ENCODE data around the gene AFAP1.

AFAP1 gene

DNA sequence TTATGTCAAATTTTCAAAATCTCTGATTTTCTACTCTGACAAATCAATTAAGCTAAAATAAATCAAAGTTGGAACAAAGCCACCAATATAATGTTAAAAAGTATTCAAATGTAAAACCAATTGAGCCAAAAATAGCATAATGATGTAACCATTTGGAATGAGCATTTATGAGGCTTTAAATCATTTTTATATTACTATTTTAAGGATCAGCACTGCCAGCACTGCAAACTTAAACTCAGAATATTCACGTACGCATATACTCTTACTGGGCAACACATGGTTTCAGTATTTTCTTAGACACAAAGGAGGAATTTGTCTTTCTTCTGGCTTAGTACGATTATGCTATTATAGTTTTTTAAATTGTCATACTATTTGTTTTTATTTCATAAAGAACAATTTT, 52.2 kb downstream of the AFAP1 start:
- DNase-seq, result no peak

DNA sequence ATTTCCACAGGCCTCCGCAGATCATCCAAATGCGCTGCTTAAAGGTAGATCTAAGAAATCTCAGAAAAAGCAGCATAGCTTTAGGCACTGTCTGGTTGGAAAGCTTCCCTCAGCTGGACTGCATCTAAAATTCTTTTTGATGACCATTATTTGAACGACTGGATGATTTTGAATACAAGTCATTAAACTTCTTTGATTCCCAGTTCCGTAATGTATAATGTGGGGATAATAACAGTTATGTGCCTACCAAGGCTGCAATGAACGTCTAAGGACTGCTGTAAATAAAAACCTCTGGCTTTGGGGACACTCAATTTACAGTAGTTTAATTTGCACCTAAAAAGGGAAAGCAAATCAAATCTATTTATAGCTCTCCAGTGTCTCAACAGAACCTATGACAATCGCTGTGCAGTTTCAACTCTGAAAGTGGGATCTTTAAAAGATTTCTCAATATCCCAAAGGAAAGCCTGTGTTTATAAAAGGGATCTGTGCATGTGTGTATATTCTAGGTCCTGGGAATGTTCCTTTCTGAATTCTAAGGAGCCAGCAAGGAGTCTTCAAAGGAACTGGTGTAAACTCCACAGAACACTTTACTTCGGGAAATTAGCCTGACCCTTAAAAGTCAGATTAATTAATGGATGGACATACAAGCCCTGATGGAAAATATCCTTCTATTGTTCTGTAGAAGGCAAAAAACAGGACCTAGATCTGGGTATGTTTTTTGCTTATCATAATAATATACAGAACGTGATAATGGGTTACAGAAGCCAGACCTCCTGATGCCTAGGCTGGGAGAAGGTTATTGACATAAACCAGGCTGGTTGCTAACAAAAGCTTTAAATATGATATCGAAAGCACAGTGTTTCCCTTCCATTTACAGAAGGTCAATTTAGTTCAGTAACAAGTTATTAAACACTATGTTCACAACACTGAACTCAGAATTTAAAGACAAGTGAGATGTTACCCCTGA, 53.4 kb downstream of the AFAP1 start:
- no peak for DNase-seq

DNA sequence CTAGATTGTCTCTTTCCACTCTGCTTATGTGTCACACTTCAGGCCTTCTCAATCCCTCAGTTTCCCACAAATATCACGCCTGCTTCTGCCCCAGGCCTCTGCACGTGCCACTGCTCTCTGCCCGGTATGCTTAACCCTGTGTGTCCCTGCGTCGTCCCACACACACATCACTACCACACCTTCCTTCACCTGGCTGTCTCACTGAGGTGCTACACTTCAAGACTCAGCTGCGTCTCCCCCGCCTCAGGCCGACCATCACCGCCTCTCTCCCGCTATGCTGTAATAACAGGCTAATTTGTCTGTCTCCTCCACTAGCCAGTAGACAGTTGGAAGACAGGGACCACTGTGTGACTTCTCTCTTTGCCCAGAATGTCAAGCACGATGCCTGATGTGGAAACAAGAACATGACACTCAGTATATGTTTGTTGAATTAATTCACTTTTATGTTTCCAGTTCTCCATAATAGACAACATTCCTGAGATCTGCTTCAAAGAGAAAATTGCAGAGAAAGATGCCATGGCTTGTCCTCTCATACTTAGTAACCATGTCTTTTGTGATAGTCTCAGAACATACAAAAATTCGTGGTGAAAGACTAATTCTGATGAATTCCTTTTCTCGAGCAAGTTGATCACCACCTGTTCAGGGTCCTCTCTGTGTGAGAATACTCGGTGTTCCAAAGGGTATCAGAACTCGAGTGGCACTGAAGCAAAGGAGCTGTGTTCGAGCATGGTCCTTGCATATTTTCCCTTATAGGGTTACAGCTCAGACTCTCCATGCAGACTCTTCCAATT, 54.2 kb downstream of the AFAP1 start:
- DNase-seq, result no peak

DNA sequence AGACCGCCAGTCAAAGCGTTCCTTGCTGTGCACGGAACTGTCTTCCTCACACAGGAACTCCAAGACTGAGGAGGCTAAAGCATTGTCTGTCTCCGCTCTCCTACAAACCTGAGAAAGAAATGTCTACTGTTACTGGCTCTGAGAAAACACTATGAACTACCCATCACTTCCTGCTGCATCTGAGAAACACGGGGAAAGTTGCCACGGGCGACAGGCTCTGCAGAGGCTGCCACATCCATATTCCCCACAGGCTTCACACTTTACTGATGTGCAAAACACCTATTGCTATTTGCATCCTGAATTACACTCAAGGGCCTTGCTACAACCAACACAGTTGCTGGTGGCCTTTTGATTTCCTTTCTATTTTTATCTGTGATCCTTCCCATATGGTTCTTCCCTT, 59.0 kb downstream of the AFAP1 start:
- no peak for DNase-seq

DNA sequence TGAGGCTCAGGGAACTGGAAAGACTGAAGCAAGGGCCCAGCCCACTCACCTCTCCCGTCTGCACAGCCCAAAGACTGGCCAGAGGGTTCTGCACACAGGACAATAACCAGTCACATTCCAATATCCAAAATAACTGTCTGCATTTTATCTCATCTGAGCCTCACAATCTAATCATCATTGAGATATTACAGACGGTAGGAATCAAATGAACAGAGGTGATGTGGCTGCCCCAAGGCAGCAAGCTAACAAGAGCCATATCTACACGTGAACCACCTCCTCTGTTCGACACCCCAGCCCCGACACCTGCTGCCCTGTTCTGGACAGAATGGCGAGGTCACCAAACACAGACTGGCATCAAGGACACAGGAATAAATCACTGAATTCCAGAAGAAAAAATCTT, 60.5 kb downstream of the AFAP1 start:
- no peak for DNase-seq

DNA sequence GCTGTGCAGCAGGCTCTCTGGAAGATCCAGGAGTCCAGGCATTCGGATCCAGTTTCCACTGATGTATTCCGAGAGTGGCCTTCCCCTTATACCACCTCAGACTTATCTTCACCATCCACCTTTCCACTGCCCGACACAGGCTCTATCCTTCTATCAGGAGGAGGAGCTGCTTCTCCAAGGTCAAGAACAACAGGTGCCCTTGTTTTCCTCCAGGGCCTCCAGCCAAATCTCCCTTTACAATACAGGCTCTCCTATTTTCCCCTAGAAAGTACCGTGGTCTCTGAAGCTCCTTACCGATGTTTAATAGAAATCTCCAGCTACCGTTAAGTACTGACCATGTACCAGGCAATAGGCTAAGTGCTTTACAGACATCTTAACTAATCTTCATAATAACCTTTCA, 61.3 kb downstream of the AFAP1 start:
- DNase-seq, result no peak

GRCh38 chr4:7877176-7877575, 62.5 kb downstream of the AFAP1 start:
- no peak for DNase-seq

- DNase-seq, result no peak
These were observed 63.3 kb downstream of the AFAP1 start for GRCh38 chr4:7876201-7876875.

- DNase-seq, result no peak
These were observed 64.8 kb downstream of the AFAP1 start for GRCh38 chr4:7874838-7875237.

GRCh38 chr4:7873881-7874280, 65.8 kb downstream of the AFAP1 start:
- DNase-seq, result no peak

DNA sequence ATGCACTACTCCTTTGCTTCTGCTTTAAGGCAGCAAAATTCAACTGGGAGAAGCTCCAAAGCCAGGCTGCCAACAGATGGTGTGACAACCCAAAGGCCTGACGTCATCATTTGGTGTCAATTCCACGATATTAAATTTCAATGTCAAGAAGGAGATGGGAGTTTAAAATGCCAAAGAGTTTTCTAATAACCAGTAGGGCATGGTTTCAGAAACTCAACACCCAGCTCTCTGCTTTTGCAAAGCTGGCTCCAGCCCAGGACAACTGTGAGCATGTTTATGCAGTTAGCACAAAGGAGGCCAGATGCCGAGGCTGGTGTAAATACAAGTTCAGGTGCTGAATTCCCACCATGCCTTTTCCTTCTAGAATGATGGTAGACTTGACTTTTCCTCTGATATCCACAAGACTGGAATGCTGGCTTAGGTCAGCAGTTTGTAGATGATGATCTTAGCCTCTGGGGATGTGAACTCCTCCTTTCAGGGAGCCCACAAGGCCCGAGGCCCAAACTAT, 67.3 kb downstream of the AFAP1 start:
- peak; percentile 87 for DNase-seq

DNA sequence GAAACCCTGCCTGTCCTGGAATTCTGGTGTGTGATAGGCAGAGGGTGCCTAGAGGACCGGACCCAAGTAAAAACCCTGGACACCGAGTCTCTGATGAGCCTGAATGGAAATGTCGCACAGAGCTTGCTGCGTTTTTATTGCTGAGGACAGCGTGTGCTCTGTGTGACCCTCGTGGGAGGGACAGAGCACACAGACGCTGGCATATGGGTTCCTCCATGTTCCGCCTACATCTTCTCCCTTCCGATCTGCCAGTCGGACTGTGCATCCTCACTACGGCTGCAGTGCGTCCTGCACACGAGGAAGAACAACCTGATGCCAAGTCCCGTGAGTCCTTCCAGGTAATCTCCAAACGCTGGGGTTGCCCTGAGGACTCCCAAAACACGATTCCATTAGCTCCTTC, 68.3 kb downstream of the AFAP1 start:
- DNase-seq, result no peak

GRCh38 chr4:7868892-7869471, 70.7 kb downstream of the AFAP1 start:
- no peak for DNase-seq

GRCh38 chr4:7868436-7868775, 71.3 kb downstream of the AFAP1 start:
- no peak for DNase-seq

GRCh38 chr4:7867701-7868435, 71.8 kb downstream of the AFAP1 start:
- DNase-seq, result no peak

DNA sequence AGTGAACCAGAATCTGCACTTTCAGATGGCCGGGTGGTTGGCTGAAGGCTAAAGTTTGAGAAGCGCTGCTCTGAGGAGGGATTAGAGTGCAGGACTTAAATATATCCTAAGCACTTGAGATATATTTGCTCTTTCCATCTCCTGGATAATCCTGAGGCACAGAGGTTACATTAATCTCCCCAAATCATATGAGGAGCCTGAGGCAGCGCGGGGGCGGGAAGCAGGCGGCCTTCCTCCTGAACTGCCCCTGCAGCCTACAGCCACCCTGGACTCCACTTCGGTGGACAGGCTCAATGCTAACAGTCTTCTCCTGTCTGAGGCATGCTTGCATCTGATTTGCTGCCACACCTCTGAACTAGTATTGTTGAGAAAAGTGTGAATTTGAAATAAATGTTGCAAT, 72.5 kb downstream of the AFAP1 start:
- no peak for DNase-seq

DNA sequence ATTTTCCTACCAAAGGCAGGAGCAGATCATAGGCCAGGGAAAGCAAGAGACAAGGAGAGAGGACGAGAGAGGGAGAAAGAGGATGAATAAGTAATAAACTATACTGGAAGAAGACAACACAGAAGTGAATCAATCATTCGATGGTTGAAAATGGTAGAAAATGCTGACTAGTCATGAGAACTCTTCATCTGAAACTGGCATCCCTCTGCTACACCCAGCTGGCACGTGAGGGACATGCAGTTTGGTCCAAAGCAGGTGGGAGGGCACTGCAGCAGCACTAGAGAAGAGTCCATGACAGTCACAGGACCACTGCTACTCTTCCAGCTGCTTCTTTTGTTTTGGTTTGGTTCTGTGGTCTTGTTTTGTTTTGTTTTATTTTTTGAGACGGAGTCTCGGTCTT, 74.1 kb downstream of the AFAP1 start:
- DNase-seq, result no peak

GRCh38 chr4:7864685-7865084, 75.0 kb downstream of the AFAP1 start:
- DNase-seq, result no peak

- no peak for DNase-seq
These were observed 75.6 kb downstream of the AFAP1 start for GRCh38 chr4:7863911-7864681.

DNA sequence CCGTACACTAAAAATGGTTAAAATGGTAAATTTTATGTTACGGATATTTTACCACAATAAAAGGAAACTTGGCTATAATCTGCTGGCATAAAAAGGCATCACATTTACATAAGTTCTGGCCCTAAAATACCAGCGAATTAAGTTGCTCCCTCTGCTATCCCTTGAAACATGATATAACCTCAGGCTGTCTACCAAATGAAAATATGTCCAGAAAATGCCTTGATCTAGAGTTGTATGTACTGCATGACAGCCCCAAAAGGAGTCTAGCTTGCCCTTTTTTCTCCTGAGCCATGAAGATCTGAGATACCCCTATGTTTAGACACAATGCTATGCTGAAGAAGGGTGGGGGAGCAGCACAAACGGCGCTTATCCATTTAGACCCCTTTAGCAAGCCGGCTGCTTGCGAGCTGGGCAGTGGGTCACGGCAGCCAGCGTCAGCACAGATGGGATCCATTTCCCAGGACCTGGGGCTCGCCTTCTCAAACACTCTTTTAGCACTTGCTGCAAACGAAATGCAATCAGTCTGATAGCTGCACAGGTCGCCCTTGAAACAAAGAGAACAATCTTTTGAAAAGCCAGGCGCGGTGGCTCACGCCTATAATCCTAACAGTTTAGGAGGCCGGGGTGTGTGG, 77.0 kb downstream of the AFAP1 start:
- no peak for DNase-seq

DNA sequence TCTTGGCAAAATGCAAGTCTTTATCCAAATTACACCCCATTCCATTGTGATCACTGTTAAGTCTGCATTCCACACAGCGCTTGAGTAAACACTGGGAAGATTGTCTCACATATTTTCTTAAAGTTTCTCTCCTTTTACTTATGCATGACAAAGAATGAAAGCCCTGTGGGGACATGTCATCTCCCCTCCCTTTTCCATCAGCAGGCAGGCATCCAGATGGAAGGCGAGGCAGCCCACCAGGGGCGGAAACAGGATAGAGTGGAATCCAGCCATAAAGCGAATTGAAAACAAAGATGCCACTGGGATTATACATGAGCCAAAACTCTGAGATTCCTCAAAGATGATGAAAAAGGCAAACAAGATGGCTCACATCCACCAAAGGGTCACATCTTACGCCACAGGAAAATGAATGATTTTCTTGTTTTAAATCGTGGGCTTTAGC, 78.2 kb downstream of the AFAP1 start:
- DNase-seq, result no peak

Data from NCI-H2171 (cell line).